LNCaP clone FGC (cell line): ENCODE results near the gene MAST4.

Experiments
- DNase-seq: peaks from one replicate; pipeline ENCODE4 v3.0.0-alpha.2; 2011; ENCODE audit warnings: low read depth
- H3K4me3 ChIP-seq: 2 replicates; pipeline ENCODE4 v1.5.1; 2011; ENCODE audit warnings: mild to moderate bottlenecking, low read depth, low read length, control low read depth
- CTCF ChIP-seq: IDR thresholded peaks from 2 replicates; pipeline ENCODE4 v1.5.1; 2012; ENCODE audit warnings: mild to moderate bottlenecking; ENCODE audit not compliant: control insufficient read depth, insufficient read depth; ENCODE audit errors: extremely low read depth

MAST4 gene

GRCh38 chr5:66639037-66639436 is 42.8 kb downstream of the MAST4 start:
- no peak for TF ChIP-seq CTCF
- no peak overlapping the region for H3K4me3 ChIP-seq
- no peak for DNase-seq

GRCh38 chr5:66642538-66642937 is 46.3 kb downstream of the MAST4 start:
- no peak for TF ChIP-seq CTCF
- no peak overlapping the region for H3K4me3 ChIP-seq
- DNase-seq = no peak

- no peak overlapping the region for H3K4me3 ChIP-seq
- no peak for DNase-seq
- no peak for TF ChIP-seq CTCF
Observed at GRCh38 chr5:66643387-66643786, 47.2 kb downstream of the MAST4 start.

- no peak overlapping the region for H3K4me3 ChIP-seq
- no peak for DNase-seq
- TF ChIP-seq CTCF = no peak
Observed at GRCh38 chr5:66644111-66644510, 47.9 kb downstream of the MAST4 start.

GRCh38 chr5:66645039-66645438 is 48.8 kb downstream of the MAST4 start:
- DNase-seq = no peak
- TF ChIP-seq CTCF = no peak
- H3K4me3 ChIP-seq = no peak overlapping the region

- no peak for TF ChIP-seq CTCF
- H3K4me3 ChIP-seq = no peak overlapping the region
- DNase-seq = no peak
Observed at GRCh38 chr5:66646570-66646969, 50.4 kb downstream of the MAST4 start.

GRCh38 chr5:66647146-66647856 is 51.1 kb downstream of the MAST4 start:
- no peak overlapping the region for H3K4me3 ChIP-seq
- TF ChIP-seq CTCF = no peak
- no peak for DNase-seq
